Urinary bladder (tissue), 2 donors: ENCODE measurements around the gene CFHR4. TPM values are rescaled to one million over a fixed set of nuclear protein-coding genes. Genes with fewer than 3 reads are reported as not detected.

Source experiments
- polyA plus RNA-seq: library from polyadenylated mRNA; stranded (reverse); fragments of 200-250 nt; gene quantifications from one replicate; pipeline ENCODE4 v1.2.3, GENCODE V29; 2013
- total RNA-seq: library from RNA; depleted of rRNA; stranded (reverse); fragments of >200 nt; gene quantifications from one replicate; pipeline ENCODE4 v1.2.3, GENCODE V29; 2014
- donor health status: healthy.

CFHR4 gene
- total and polyA plus RNA-seq, 2 donors: 0.04 TPM; not detected in 1

Other genes with a start within 250 kb of the CFHR4 start
- gene CFH, start 236.0 kb upstream of the CFHR4 start, total RNA-seq: 299 TPM
- gene CFH, start 236.0 kb upstream of the CFHR4 start, polyA plus RNA-seq: 411 TPM
- gene CFHR3, start 113.2 kb upstream of the CFHR4 start, total RNA-seq: 0.48 TPM
- 0.10 TPM for gene CFHR3, start 113.2 kb upstream of the CFHR4 start, polyA plus RNA-seq
- 1.2 TPM for gene CFHR1, start 68.3 kb upstream of the CFHR4 start, total RNA-seq
- gene CFHR1, start 68.3 kb upstream of the CFHR4 start, polyA plus RNA-seq: 0.39 TPM
- not detected for gene CFHR2, start 55.7 kb downstream of the CFHR4 start, total RNA-seq
- 0.34 TPM for gene CFHR2, start 55.7 kb downstream of the CFHR4 start, polyA plus RNA-seq
- not detected for gene CFHR5, start 89.5 kb downstream of the CFHR4 start, total RNA-seq
- 0.05 TPM for gene CFHR5, start 89.5 kb downstream of the CFHR4 start, polyA plus RNA-seq
- gene F13B, start 179.2 kb downstream of the CFHR4 start, total RNA-seq: not detected
- 0.05 TPM for gene F13B, start 179.2 kb downstream of the CFHR4 start, polyA plus RNA-seq